ENCODE results near the gene CSF3.

GRCh38 chr17:40033339-40033738, 18.1 kb downstream of the CSF3 start:
- TF ChIP-seq EZH2phosphoT487 (IDR thresholded peaks at IDR 0.05; ENCODE audit: borderline replicate concordance, low read depth, low read length) (no peak), CTCF (conservative IDR thresholded peaks at IDR 0.05; ENCODE audit: low read length) (no peak)
